Testis (tissue), 2 donors: Measurements from ENCODE around the gene BDKRB2.

Experiments used
- POLR2A ChIP-seq: fragments of 450-650 bp; IDR thresholded peaks from one replicate; pipeline ENCODE4 v1.6.1; 2017; ENCODE audit warnings: antibody characterized with exemption, mild to moderate bottlenecking, moderate library complexity
- TF ChIP-seq, protein P1 (sequence below), 3 experiments: fragments of 450-650 bp in 2 of 3; fragments of 200-600 bp in 1 of 3; sonication (generic) in 1 of 3; IDR thresholded peaks; one replicate each; pipeline ENCODE4 v1.5.1; 2016 to 2019; ENCODE audit warnings: antibody characterized with exemption in 3 of 3, mild to moderate bottlenecking in 2 of 3, moderate library complexity in 1 of 3

DNA sequence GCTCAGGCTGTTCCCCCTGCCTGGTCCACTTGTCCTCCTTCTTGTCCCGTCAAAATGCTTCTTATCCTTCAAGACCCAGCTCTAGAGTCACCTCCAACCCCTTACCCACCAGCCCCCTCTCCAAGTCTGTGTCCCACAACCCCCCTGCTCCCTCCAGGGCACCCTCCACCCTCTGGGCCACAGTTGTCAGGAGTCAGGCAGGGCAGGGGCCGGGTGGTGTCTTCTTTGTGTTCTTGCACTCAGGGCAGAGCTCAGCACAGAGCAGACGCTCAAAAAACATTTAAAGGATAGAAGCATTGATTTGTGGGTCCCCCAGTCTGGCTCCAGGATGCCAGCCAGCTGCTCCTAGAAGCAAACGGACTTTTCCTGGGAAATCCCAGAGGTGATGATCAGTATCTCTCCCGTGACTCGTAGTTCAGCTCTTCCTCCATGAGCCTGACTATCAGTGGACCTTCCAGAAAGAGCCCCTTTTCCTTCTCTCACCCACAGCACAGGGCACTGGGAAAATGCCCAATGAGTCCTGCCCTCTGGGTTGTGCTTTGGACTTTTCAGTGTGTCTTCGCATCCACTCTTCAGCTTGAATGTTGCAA is 34.1 kb downstream of the BDKRB2 start:
- TF ChIP-seq, protein P1, sequence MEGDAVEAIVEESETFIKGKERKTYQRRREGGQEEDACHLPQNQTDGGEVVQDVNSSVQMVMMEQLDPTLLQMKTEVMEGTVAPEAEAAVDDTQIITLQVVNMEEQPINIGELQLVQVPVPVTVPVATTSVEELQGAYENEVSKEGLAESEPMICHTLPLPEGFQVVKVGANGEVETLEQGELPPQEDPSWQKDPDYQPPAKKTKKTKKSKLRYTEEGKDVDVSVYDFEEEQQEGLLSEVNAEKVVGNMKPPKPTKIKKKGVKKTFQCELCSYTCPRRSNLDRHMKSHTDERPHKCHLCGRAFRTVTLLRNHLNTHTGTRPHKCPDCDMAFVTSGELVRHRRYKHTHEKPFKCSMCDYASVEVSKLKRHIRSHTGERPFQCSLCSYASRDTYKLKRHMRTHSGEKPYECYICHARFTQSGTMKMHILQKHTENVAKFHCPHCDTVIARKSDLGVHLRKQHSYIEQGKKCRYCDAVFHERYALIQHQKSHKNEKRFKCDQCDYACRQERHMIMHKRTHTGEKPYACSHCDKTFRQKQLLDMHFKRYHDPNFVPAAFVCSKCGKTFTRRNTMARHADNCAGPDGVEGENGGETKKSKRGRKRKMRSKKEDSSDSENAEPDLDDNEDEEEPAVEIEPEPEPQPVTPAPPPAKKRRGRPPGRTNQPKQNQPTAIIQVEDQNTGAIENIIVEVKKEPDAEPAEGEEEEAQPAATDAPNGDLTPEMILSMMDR (IDR thresholded peaks at IDR 0.05) = no peak
- TF ChIP-seq POLR2A = no peak
